Calu3 (cell line): ENCODE results near the gene CFAP69. TPM values are rescaled to one million over a fixed set of nuclear protein-coding genes. Genes with fewer than 3 reads are reported as not detected.

Experiments
- BruUV-seq: library from RNA; stranded (reverse); fragments of 400-500 nt; replicated peaks from 2 replicates; lab custom pipeline; 2021; lab: Mats Ljungman, UMichigan
- CTCF ChIA-PET: fragments of 300-600 bp; sonication (Branson Sonifier 250); formaldehyde crosslinking; loops from one replicate; lab custom pipeline; 2022; ENCODE audit warnings: antibody characterized with exemption; lab: Charles Lee
- DNase-seq: peaks from one replicate; pipeline ENCODE4 v3.0.0; 2022
- H3K27ac Mint-ChIP-seq: one replicate; pipeline ENCODE4 v1.8.0; 2022; ENCODE audit warnings: mixed read lengths; ENCODE audit not compliant: unreplicated experiment
- H3K27me3 Mint-ChIP-seq: one replicate; pipeline ENCODE4 v1.8.0; 2022; ENCODE audit warnings: mixed read lengths; ENCODE audit not compliant: unreplicated experiment
- H3K36me3 Mint-ChIP-seq: one replicate; pipeline ENCODE4 v1.8.0; 2022; ENCODE audit warnings: mild to moderate bottlenecking, moderate library complexity, mixed read lengths; ENCODE audit not compliant: insufficient read depth, unreplicated experiment
- H3K4me1 Mint-ChIP-seq: one replicate; pipeline ENCODE4 v1.8.0; 2022; ENCODE audit warnings: mild to moderate bottlenecking, low read depth, mixed read lengths; ENCODE audit not compliant: unreplicated experiment
- H3K4me3 Mint-ChIP-seq: one replicate; pipeline ENCODE4 v1.8.0; 2022; ENCODE audit warnings: mild to moderate bottlenecking, low read depth, moderate library complexity, mixed read lengths; ENCODE audit not compliant: unreplicated experiment
- H3K9me3 Mint-ChIP-seq: one replicate; pipeline ENCODE4 v1.8.0; 2022; ENCODE audit warnings: low read depth, mixed read lengths; ENCODE audit not compliant: unreplicated experiment
- intact Hi-C: fragments of 100-400 bp; cut with micrococcal nuclease; formaldehyde crosslinking; loops from one replicate; pipeline ENCODE4 v1.10.0; 2022; ENCODE audit not compliant: unreplicated experiment
- total RNA-seq: library from RNA; stranded (reverse); gene quantifications from 2 replicates; pipeline ENCODE4 v1.2.3, GENCODE V29; 2022
- TF ChIP-seq, protein P1 (sequence below): fragments of 200-600 bp; IDR thresholded peaks from one replicate; pipeline ENCODE4 v1.8.0; 2022; ENCODE audit warnings: antibody characterized with exemption; ENCODE audit not compliant: unreplicated experiment

CFAP69 gene
- total RNA-seq, 1 experiment from 2014 or later, result 3.4 TPM

DNA sequence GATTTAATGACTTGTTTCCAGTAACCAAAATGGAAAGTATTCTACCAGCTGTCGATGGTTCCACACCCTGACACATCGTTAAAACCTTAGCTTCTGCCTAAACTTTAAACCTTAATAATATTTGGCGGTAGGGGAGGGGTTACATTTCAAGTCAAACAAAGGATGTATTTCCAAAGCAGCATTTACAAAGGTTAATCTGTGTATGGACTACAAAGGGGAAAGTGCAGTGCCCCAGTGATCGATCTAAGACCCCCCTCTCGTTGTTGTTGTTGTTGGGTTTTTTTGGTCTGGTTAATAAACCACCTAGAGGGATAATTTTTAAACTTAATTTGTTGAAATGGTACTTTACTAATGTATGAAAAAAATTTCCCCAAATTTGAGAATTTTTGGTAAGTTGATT lies 34.5 kb upstream of the CFAP69 start:
- intact Hi-C loops, result loop anchor here (5.0 kb wide), 1 partner anchor 38 kb away; no protein-coding TSS in a partner anchor
- BruUV-seq, result no TSS peak
- H3K9me3 Mint-ChIP-seq, result no peaks in the 10 kb centered on the region
- H3K27me3 Mint-ChIP-seq, result no peaks in the 10 kb centered on the region
- no peak for DNase-seq
- H3K27ac Mint-ChIP-seq, result peak overlapping the region; percentile 94
- no peaks in the 10 kb centered on the region for H3K36me3 Mint-ChIP-seq
- no peak overlapping the region for H3K4me3 Mint-ChIP-seq
- H3K4me1 Mint-ChIP-seq, result no peaks in the 10 kb centered on the region
- CTCF ChIA-PET, result interaction anchor here (2.3 kb wide), 1 partner anchor 20 kb away, joined by 4 read pairs; no protein-coding TSS in a partner anchor
- TF ChIP-seq, protein P1, sequence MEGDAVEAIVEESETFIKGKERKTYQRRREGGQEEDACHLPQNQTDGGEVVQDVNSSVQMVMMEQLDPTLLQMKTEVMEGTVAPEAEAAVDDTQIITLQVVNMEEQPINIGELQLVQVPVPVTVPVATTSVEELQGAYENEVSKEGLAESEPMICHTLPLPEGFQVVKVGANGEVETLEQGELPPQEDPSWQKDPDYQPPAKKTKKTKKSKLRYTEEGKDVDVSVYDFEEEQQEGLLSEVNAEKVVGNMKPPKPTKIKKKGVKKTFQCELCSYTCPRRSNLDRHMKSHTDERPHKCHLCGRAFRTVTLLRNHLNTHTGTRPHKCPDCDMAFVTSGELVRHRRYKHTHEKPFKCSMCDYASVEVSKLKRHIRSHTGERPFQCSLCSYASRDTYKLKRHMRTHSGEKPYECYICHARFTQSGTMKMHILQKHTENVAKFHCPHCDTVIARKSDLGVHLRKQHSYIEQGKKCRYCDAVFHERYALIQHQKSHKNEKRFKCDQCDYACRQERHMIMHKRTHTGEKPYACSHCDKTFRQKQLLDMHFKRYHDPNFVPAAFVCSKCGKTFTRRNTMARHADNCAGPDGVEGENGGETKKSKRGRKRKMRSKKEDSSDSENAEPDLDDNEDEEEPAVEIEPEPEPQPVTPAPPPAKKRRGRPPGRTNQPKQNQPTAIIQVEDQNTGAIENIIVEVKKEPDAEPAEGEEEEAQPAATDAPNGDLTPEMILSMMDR, result no peak

DNA sequence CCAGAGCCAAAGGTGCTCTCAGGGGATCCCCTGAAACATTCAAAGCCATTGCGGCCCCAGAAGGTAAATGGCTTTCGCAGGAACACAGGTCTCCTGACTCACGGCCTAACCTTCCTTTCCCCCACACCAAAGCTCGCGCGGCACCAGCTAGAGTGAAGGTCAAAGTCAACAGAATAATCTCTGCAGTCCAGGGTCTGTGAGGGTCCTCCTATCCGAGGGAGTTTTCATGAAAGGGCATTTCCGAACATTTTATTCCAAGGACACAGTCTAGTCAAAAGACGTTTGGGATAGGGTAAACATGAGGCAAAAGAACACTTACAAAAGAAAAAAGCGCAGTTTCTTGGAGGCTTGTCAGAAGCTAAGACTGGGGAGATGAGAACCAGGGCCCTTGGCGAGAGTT lies 34.0 kb upstream of the CFAP69 start:
- BruUV-seq, result TSS peak; percentile 73
- peak overlapping the region; percentile 94 for H3K27ac Mint-ChIP-seq

GRCh38 chr7:90211391-90212148 lies 33.4 kb upstream of the CFAP69 start, which contains the start of gene STEAP2:
TSS of gene STEAP2 (plus strand) at chr7:90211740. CDS start at chr7:90225083, 13,343 bp downstream.
- BruUV-seq, result no TSS peak
- Mint-ChIP-seq H3K4me1 (peaks cover 8% of the 10 kb centered on the region), H3K27ac (peak within 1 kb of the TSS; percentile 94), H3K27me3 (no peaks in the 10 kb centered on the region), H3K36me3 (peaks cover 5% of the 10 kb centered on the region), H3K4me3 (no peak within 1 kb of the TSS), H3K9me3 (no peaks in the 10 kb centered on the region)
- CTCF ChIA-PET, result interaction anchor here (0.7 to 2.3 kb wide), 11 partner anchors 12 to 58 kb away, joined by 3 to 17 read pairs (median 4); partner anchors contain the start of gene STEAP1
- intact Hi-C loops, result loop anchor here (2.0 to 5.0 kb wide), 4 partner anchors 17 to 57 kb away; partner anchors contain the start of gene STEAP1
- TF ChIP-seq, protein P1, result peak; percentile 54
- DNase-seq, result peak; percentile 90

More for the DNA sequence above, 34.0 kb upstream of the CFAP69 start:
- no peak for DNase-seq
- H3K4me3 Mint-ChIP-seq, result no peak overlapping the region
- no peaks in the 10 kb centered on the region for H3K9me3 Mint-ChIP-seq
- intact Hi-C loops, result loop anchor here (5.0 kb wide), 1 partner anchor 39 kb away; no protein-coding TSS in a partner anchor
- H3K4me1 Mint-ChIP-seq, result peaks cover 3% of the 10 kb centered on the region
- CTCF ChIA-PET, result interaction anchor here (0.8 to 2.3 kb wide), 9 partner anchors 18 to 57 kb away, joined by 3 to 17 read pairs (median 4); partner anchors contain the start of gene STEAP1
- no peaks in the 10 kb centered on the region for H3K27me3 Mint-ChIP-seq
- peaks cover under 1% of the 10 kb centered on the region for H3K36me3 Mint-ChIP-seq
- TF ChIP-seq, protein P1, result no peak

DNA sequence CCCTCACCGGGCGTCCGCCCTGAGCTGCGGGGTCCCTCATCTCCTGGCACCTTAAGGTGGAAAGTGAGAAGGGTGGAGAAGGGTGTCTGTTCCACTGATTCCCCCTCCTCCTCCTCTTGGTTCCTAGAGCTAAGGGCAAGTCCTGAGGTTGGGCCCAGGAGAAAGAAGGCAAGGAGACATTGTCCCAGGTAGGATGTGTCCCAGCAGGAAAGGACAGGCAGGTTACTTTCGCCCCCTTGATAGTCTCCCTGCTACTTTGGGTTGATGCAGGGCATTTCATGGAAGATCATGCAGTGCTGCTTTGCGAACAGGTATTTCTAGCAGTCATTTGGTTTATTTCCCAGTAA lies 32.9 kb upstream of the CFAP69 start:
- H3K27me3 Mint-ChIP-seq, result no peaks in the 10 kb centered on the region
- no TSS peak for BruUV-seq
- intact Hi-C loops, result loop anchor here (2.0 to 5.0 kb wide), 4 partner anchors 17 to 57 kb away; partner anchors contain the start of gene STEAP1
- CTCF ChIA-PET, result interaction anchor here (0.7 to 2.3 kb wide), 9 partner anchors 11 to 59 kb away, joined by 3 to 17 read pairs (median 4); partner anchors contain the start of gene STEAP1
- peaks cover 5% of the 10 kb centered on the region for H3K36me3 Mint-ChIP-seq
- H3K4me3 Mint-ChIP-seq, result no peak overlapping the region
- TF ChIP-seq, protein P1, result no peak
- peaks cover 8% of the 10 kb centered on the region for H3K4me1 Mint-ChIP-seq
- H3K27ac Mint-ChIP-seq, result peak overlapping the region; percentile 94
- no peak for DNase-seq
- H3K9me3 Mint-ChIP-seq, result no peaks in the 10 kb centered on the region
